T-helper 17 cell (primary cell): Measurements from ENCODE around the gene ACIN1. TPM values are rescaled to one million over a fixed set of nuclear protein-coding genes. Genes with fewer than 3 reads are reported as not detected.
A peak's percentile ranks its signal among the peaks of the same experiment; 100 is the strongest.

Source experiments
- ATAC-seq: fragments of 150-1000 bp; cut with Tn5 transposase; 2 replicates; pipeline ENCODE4 v1.10.0; 2021; ENCODE audit warnings: mild to moderate bottlenecking, moderate library complexity
- DNase-seq, 3 donors: peaks; one replicate each; pipeline versions ENCODE4 v3.0.0 to v3.0.0-alpha.2; 2020 to 2021
- H3K9me3 ChIP-seq: one replicate; pipeline ENCODE4 v1.7.0; 2013; ENCODE audit warnings: low read length, mild to moderate bottlenecking; ENCODE audit not compliant: control insufficient read depth, poor library complexity, severe bottlenecking
- H3K27ac Mint-ChIP-seq: one replicate; pipeline ENCODE4 v1.8.0; 2022; ENCODE audit warnings: mild to moderate bottlenecking, moderate library complexity, mixed read lengths
- H3K27me3 Mint-ChIP-seq: one replicate; pipeline ENCODE4 v1.8.0; 2022; ENCODE audit warnings: mixed read lengths
- H3K36me3 Mint-ChIP-seq: one replicate; pipeline ENCODE4 v1.8.0; 2022; ENCODE audit warnings: low read depth, mixed read lengths
- H3K4me1 Mint-ChIP-seq: one replicate; pipeline ENCODE4 v1.8.0; 2022; ENCODE audit warnings: mild to moderate bottlenecking, mixed read lengths
- H3K4me3 Mint-ChIP-seq: one replicate; pipeline ENCODE4 v1.8.0; 2022; ENCODE audit warnings: mild to moderate bottlenecking, moderate library complexity, mixed read lengths
- total RNA-seq, 4 donors: library from RNA in 2 of 4; stranded (reverse) in 2 of 4; gene quantifications; one replicate each; pipeline ENCODE4 v1.2.3 and lab custom pipeline; 2022 to 2026

The ACIN1 gene
- total RNA-seq, 2 donors from 2014 or later = 264 to 298 TPM

- DNase-seq = no peak
- no peak for ATAC-seq
- Mint-ChIP-seq H3K27ac (no peak overlapping the region), H3K36me3 (peaks cover 2% of the 10 kb centered on the region), H3K27me3 (no peaks in the 10 kb centered on the region), H3K4me3 (no peak overlapping the region), H3K4me1 (peaks cover 4% of the 10 kb centered on the region)
- no peaks in the 10 kb centered on the region for H3K9me3 ChIP-seq
Observed at GRCh38 chr14:23041729-23042128, 53.2 kb downstream of the ACIN1 start.

GRCh38 chr14:23040100-23040499, 54.8 kb downstream of the ACIN1 start:
- DNase-seq = no peak
- no peak overlapping the region for H3K27ac Mint-ChIP-seq
- H3K9me3 ChIP-seq = no peaks in the 10 kb centered on the region
- H3K36me3 Mint-ChIP-seq = peaks cover 2% of the 10 kb centered on the region
- no peak overlapping the region for H3K4me3 Mint-ChIP-seq
- no peak for ATAC-seq
- H3K4me1 Mint-ChIP-seq = peaks cover 8% of the 10 kb centered on the region
- no peaks in the 10 kb centered on the region for H3K27me3 Mint-ChIP-seq

GRCh38 chr14:23035303-23036144, 59.4 kb downstream of the ACIN1 start:
- DNase-seq = no peak
- H3K36me3 Mint-ChIP-seq = peaks cover 3% of the 10 kb centered on the region
- peak overlapping the region; percentile 94 for H3K4me3 Mint-ChIP-seq
- peaks cover 21% of the 10 kb centered on the region for H3K4me1 Mint-ChIP-seq
- no peaks in the 10 kb centered on the region for H3K9me3 ChIP-seq
- H3K27me3 Mint-ChIP-seq = no peaks in the 10 kb centered on the region
- peak overlapping the region; percentile 98 for H3K27ac Mint-ChIP-seq
- ATAC-seq = no peak

- peaks cover 21% of the 10 kb centered on the region for H3K4me1 Mint-ChIP-seq
- peak; percentile 92 for ATAC-seq
Observed at GRCh38 chr14:23034498-23035302, 60.2 kb downstream of the ACIN1 start, which contains the start of gene PSMB5. Gene PSMB5 (minus strand): TSS chr14:23034900. CDS start chr14:23034881, 19 bp downstream.

GRCh38 chr14:23033801-23034497, 61.0 kb downstream of the ACIN1 start:
- H3K9me3 ChIP-seq = no peaks in the 10 kb centered on the region
- ATAC-seq = no peak
- H3K4me3 Mint-ChIP-seq = peak overlapping the region; percentile 94
- peak overlapping the region; percentile 98 for H3K27ac Mint-ChIP-seq
- peaks cover 26% of the 10 kb centered on the region for H3K4me1 Mint-ChIP-seq
- no peak for DNase-seq
- no peaks in the 10 kb centered on the region for H3K27me3 Mint-ChIP-seq
- H3K36me3 Mint-ChIP-seq = peaks cover 3% of the 10 kb centered on the region

More at GRCh38 chr14:23034498-23035302, 60.2 kb downstream of the ACIN1 start, which contains the start of gene PSMB5:
- no peaks in the 10 kb centered on the region for H3K9me3 ChIP-seq
- Mint-ChIP-seq H3K4me3 (peak within 1 kb of the TSS; percentile 94), H3K36me3 (peaks cover 3% of the 10 kb centered on the region), H3K27me3 (no peaks in the 10 kb centered on the region), H3K27ac (peak within 1 kb of the TSS; percentile 98)
- DNase-seq = peak; percentile 64 to 75 (median 70)

GRCh38 chr14:23033251-23033727, 61.6 kb downstream of the ACIN1 start:
- Mint-ChIP-seq H3K27ac (peak overlapping the region; percentile 98), H3K27me3 (no peaks in the 10 kb centered on the region), H3K36me3 (peaks cover 5% of the 10 kb centered on the region), H3K4me3 (peak overlapping the region; percentile 94), H3K4me1 (peaks cover 30% of the 10 kb centered on the region)
- ATAC-seq (no peak), DNase-seq (no peak)
- H3K9me3 ChIP-seq = no peaks in the 10 kb centered on the region

GRCh38 chr14:23030936-23031335, 64.0 kb downstream of the ACIN1 start:
- H3K27me3 Mint-ChIP-seq = no peaks in the 10 kb centered on the region
- H3K9me3 ChIP-seq = no peaks in the 10 kb centered on the region
- DNase-seq = no peak
- no peak for ATAC-seq
- peaks cover 33% of the 10 kb centered on the region for H3K4me1 Mint-ChIP-seq
- peaks cover 5% of the 10 kb centered on the region for H3K36me3 Mint-ChIP-seq
- H3K4me3 Mint-ChIP-seq = no peak overlapping the region
- peak overlapping the region; percentile 21 for H3K27ac Mint-ChIP-seq

GRCh38 chr14:23028799-23029198, 66.1 kb downstream of the ACIN1 start:
- H3K4me3 Mint-ChIP-seq = no peak overlapping the region
- peaks cover 14% of the 10 kb centered on the region for H3K36me3 Mint-ChIP-seq
- peaks cover 36% of the 10 kb centered on the region for H3K4me1 Mint-ChIP-seq
- no peaks in the 10 kb centered on the region for H3K9me3 ChIP-seq
- ATAC-seq (peak; percentile 80), DNase-seq (no peak)
- peak overlapping the region; percentile 90 for H3K27ac Mint-ChIP-seq
- no peaks in the 10 kb centered on the region for H3K27me3 Mint-ChIP-seq

GRCh38 chr14:23025151-23025814, 69.7 kb downstream of the ACIN1 start:
- ATAC-seq (no peak), DNase-seq (no peak)
- Mint-ChIP-seq H3K36me3 (peaks cover 11% of the 10 kb centered on the region), H3K4me3 (peak overlapping the region; percentile 28), H3K4me1 (peaks cover 32% of the 10 kb centered on the region), H3K27me3 (no peaks in the 10 kb centered on the region), H3K27ac (peak overlapping the region; percentile 86)
- H3K9me3 ChIP-seq = no peaks in the 10 kb centered on the region

GRCh38 chr14:23024612-23025075, 70.3 kb downstream of the ACIN1 start:
- peak overlapping the region; percentile 86 for H3K27ac Mint-ChIP-seq
- ATAC-seq = no peak
- peaks cover 11% of the 10 kb centered on the region for H3K36me3 Mint-ChIP-seq
- H3K9me3 ChIP-seq = no peaks in the 10 kb centered on the region
- H3K27me3 Mint-ChIP-seq = no peaks in the 10 kb centered on the region
- H3K4me3 Mint-ChIP-seq = no peak overlapping the region
- DNase-seq = no peak
- H3K4me1 Mint-ChIP-seq = peaks cover 32% of the 10 kb centered on the region

GRCh38 chr14:23023795-23024152, 71.2 kb downstream of the ACIN1 start:
- Mint-ChIP-seq H3K4me1 (peaks cover 25% of the 10 kb centered on the region), H3K36me3 (peaks cover 10% of the 10 kb centered on the region), H3K27ac (peak overlapping the region; percentile 32), H3K4me3 (no peak overlapping the region), H3K27me3 (no peaks in the 10 kb centered on the region)
- DNase-seq (no peak), ATAC-seq (no peak)
- no peaks in the 10 kb centered on the region for H3K9me3 ChIP-seq

- ATAC-seq (no peak), DNase-seq (no peak)
- no peak overlapping the region for H3K4me3 Mint-ChIP-seq
- no peaks in the 10 kb centered on the region for H3K9me3 ChIP-seq
- peak overlapping the region; percentile 32 for H3K27ac Mint-ChIP-seq
- peaks cover 9% of the 10 kb centered on the region for H3K36me3 Mint-ChIP-seq
- H3K4me1 Mint-ChIP-seq = peaks cover 23% of the 10 kb centered on the region
- no peaks in the 10 kb centered on the region for H3K27me3 Mint-ChIP-seq
Observed at GRCh38 chr14:23023022-23023794, 71.7 kb downstream of the ACIN1 start.
